Fibroblast of the aortic adventitia (primary cell): ENCODE results near the gene CAMK1D. TPM values are rescaled to one million over a fixed set of nuclear protein-coding genes. Genes with fewer than 3 reads are reported as not detected.

Source experiments
- DNase-seq: peaks from one replicate; pipeline ENCODE4 v3.0.0-alpha.2; 2010; ENCODE audit warnings: low read depth
- H3K4me3 ChIP-seq: 2 replicates; pipeline ENCODE4 v1.5.1; 2011; ENCODE audit warnings: low read depth, mild to moderate bottlenecking, control low read depth, low read length, moderate library complexity
- CTCF ChIP-seq: IDR thresholded peaks from 2 replicates; pipeline ENCODE4 v1.5.1; 2011; ENCODE audit warnings: mild to moderate bottlenecking, low read length, control low read depth, inconsistent platforms; ENCODE audit not compliant: insufficient read depth
- total RNA-seq: library from RNA; depleted of rRNA; stranded (reverse); fragments of >200 nt; gene quantifications from 2 replicates; pipeline ENCODE4 v1.2.3, GENCODE V29; 2012; ENCODE audit warnings: low replicate concordance

Gene CAMK1D
- total RNA-seq, 1 donor = 9.8 TPM

- no peak for TF ChIP-seq CTCF
- no peak for DNase-seq
- H3K4me3 ChIP-seq = no peak overlapping the region
Observed at GRCh38 chr10:12609435-12609834, 260.1 kb downstream of the CAMK1D start.

GRCh38 chr10:12613136-12613535, 263.8 kb downstream of the CAMK1D start:
- no peak for DNase-seq
- no peak for TF ChIP-seq CTCF

GRCh38 chr10:12614177-12614995, 265.0 kb downstream of the CAMK1D start:
- H3K4me3 ChIP-seq = no peak overlapping the region
- TF ChIP-seq CTCF = no peak
- no peak for DNase-seq

More at GRCh38 chr10:12613136-12613535, 263.8 kb downstream of the CAMK1D start:
- no peak overlapping the region for H3K4me3 ChIP-seq

DNA sequence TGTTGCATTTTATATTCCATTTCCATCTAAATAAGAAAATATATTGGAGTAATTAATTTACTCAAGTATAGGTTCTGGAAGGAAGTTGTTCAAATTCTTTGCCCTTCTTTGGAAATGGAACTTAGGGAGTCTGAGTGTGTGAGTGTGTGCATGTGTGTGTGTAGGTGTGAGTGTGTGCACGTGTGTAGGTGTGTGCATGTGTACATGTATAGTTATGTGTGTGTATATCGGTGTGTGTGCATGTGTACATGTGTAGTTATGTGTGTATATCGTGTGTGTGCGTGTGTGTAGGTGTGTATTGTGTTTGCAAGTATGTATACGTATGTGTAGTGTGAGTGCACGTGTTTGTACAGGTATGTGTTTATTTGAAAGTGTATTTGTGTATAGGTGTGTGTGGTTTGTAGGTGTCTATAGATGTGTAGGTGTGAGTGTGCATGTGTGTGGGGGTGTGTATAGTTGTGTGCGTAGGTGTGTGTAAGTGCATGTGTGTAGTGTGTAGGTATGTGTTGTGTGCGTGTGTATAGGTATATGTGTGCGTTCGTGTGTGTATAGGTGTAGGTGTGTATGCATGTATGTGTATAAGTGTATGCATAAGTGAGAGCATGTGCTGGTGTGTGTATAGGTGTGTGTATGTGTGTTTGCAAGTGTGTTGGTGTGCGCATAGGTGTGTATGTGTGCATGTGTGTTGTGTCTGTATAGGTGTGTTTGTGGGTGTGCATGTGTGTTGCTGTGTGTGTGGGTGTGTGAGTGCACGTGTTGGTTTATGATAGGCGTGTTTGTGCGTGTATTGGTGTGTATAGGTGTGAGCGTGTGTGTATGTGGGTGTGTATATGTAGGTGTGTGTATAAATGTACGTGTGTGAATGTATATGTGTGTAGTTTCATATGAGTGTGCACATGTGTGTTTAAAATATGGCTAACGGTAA, 266.2 kb downstream of the CAMK1D start:
- DNase-seq = no peak
- no peak for TF ChIP-seq CTCF
- no peak overlapping the region for H3K4me3 ChIP-seq

DNA sequence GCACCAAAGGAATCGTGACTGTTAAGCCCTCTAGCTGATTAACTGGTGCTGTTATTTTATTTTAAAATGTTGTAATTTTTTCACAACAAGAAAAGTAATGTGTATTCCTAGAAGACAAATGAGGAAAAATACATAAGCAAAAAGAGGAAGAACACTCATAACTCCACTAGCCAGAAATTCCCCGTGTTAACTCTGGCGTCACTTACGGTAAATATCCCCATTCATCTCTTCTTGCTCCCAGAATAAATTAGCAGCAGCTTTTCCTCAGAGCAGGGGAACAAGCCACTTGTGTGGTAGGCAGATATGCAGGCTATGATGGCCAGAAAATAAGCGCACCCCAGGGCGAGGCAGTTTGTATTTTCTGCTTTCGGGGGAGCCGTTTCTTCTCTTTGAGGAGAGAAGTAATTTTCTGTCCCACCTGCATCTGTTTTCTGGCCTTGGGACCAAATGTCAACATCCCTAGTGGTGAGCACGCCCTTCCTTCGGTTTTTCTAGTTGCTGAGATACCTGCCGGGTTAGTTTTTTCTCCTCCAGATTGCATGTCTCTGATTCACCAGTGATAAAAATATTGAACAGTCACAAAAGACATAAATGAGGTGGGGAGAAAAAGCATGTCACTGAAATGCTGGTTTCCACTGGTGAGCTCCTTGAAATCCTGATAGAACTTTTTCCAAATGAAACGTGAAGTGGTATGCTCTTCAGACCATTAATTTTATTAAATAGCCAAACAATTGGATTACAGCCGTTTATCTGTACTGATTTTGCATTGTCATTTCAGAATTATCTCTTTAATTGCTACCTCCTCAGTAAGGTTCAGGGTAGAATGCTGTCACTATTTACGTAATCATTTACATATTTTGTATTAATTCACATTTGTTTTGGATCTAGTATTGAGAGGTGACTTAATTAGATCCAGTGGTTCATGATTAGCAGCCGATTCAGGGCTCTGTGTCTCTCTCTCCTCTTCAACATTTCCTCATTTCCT, 268.1 kb downstream of the CAMK1D start:
- no peak for TF ChIP-seq CTCF
- no peak overlapping the region for H3K4me3 ChIP-seq
- no peak for DNase-seq

- TF ChIP-seq CTCF = no peak
- no peak overlapping the region for H3K4me3 ChIP-seq
Observed at GRCh38 chr10:12622016-12622415, 272.7 kb downstream of the CAMK1D start.

More at GRCh38 chr10:12622016-12622415, 272.7 kb downstream of the CAMK1D start:
- DNase-seq = no peak
